GM19395 (cell line): ENCODE results near the gene BCAN.

ENCODE experiments used
- ATAC-seq: cut with Tn5 transposase; IDR thresholded peaks from one replicate; pipeline ENCODE4 v1.9.1; 2021; ENCODE audit warnings: mild to moderate bottlenecking, moderate library complexity; ENCODE audit not compliant: unreplicated experiment

The BCAN gene

DNA sequence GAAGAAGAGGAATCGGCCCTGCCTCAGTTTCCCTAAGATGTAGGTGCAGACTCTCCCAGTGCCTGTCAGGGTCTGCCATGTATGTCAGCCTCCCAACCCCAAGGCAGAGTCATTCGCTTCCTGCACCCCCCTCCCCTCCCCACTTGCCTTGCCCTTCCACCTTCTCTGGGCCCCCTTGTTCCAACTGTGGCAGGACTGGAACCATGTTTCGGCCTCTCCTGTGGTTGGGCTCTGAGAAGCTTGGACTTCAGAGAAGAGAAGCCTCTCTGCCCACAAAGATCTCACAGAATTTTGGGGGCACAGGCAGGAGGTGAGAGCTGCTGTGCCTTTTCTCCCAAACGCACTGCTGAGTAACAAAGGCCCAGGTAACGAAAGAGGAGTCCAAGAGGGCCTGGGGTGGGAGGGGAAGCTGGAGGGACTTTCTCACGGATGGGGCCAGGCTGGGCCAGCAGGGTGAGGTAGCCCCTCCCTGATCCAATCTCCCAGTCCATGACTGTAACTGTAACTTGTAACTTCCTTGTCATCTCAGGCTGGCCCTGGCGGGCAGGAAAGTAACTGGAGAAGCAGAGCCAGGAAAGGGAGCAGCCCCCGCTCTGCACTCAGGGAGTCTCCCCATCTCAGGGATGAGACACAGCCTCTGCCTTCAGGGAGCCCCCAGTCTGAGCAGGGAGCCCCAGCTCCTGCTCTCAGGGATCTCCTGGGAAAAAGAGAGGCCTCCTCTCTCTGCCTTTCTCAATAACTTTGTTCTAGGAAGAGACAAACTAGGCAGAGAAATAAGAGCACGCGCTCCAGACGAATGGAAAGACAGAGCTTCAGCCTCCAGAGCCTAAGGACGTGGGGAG, 52.2 kb downstream of the BCAN start:
- ATAC-seq = no peak

GRCh38 chr1:156694690-156694962, 52.7 kb downstream of the BCAN start:
- no peak for ATAC-seq

DNA sequence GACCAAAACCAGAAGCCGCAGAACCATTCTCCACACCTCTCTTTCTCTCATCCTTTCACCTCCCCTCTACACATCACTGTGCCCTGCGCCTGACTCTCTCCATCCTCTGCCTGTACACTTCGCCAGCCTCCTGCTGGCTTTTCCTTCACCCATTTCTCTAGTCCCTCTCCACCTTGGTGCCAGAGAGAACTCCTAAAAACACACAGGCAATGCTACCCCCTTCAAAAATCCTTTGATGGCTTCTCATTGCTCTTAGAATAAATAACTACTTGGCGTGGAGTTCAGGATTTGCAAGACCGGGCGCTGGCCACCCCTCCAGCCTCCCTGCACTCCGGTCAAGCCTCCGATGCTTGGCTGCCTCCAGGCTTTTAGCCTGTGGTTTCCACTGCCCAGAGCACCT, 54.8 kb downstream of the BCAN start:
- no peak for ATAC-seq

DNA sequence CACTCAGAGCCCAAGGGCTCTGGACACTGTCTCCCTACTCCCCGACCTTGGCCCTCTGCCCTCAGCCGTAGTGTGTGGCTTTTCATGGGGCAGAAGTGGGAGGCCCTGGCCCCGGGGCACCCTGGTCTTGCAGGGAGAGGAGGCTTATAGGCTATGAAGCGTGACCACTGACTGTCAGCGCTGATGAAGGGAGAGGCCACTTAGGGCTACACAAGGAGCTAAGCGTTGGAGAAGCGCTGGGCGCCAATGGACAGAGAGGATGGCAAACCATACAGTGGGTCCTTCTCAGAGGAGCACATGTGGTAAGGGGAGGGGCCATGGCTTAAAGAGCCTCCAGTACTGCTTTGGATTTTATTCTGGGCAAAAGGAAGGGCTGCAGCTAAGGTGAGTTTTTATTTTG, 55.6 kb downstream of the BCAN start:
- ATAC-seq = no peak

DNA sequence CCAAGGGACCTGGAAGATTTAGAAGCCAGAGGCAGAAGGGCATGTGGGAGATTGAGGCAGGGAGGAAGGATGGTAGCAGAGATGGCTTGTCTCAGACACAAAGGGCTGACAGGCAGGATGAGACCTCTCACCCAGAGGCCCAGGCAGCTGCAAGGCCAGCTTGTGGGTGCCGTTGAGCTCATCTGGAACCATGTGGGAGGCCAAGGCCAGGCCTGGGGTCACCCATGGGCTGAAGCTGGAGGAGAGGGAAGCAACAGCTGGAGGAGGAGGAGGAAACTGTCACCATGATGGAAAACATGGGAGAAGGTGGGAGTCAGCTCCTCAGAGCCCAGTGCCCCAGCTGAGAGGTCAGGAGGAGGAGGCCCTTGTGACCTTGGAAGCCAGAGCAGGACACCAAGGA, 57.1 kb downstream of the BCAN start:
- ATAC-seq = no peak

- ATAC-seq = no peak
Measured at GRCh38 chr1:156700736-156701531, 59.0 kb downstream of the BCAN start.

GRCh38 chr1:156703336-156703735, 61.4 kb downstream of the BCAN start:
- no peak for ATAC-seq

- ATAC-seq = no peak
Measured at GRCh38 chr1:156703741-156704140, 61.8 kb downstream of the BCAN start.

GRCh38 chr1:156704166-156704711, 62.3 kb downstream of the BCAN start:
- no peak for ATAC-seq

- ATAC-seq = no peak
Measured at GRCh38 chr1:156704930-156705320, 63.0 kb downstream of the BCAN start.

- no peak for ATAC-seq
Measured at GRCh38 chr1:156705321-156705917, 63.5 kb downstream of the BCAN start, which contains the start of gene CRABP2. CRABP2 (minus strand) TSS chr1:156705583; CDS start chr1:156705446, 137 bp downstream.

DNA sequence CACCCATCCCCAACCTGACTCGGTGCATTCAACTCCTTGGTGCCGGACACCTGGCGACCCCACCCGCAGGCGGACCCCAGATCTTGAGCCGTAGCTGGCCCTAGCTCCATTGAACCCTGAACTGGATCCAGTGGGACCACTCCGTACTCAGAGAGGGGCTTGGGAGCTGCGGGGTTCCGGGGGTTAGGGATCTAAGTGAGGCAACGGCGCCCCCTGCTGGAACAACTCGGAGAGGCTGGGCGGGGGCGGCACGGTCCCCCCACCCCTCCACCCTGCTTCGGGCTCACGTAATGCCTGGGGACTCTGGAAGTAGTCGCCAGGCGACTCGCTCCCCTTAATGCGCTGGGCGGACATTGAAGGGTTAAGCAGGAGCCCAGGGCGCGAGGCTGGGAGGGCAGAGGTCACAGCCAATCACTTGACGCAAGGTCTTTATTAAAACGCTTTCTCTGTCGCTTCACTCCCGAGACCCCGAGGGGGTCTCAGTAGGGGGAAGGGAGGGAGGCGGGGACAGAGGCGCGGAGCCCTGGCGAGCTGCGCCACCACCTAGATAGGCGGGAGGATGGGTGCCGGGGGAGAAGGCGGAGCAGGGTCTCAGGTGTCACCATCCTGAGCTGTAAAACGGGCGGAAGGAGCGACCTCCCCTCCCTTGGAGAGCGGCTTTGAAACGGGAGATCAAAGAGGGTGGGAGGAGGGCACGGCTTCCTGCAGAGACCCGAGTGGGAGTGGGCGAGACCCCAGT, 64.2 kb downstream of the BCAN start:
- no peak for ATAC-seq

- no peak for ATAC-seq
Measured at GRCh38 chr1:156706657-156707416, 64.9 kb downstream of the BCAN start.

GRCh38 chr1:156707417-156708217, 65.7 kb downstream of the BCAN start:
- ATAC-seq = no peak

- no peak for ATAC-seq
Measured at GRCh38 chr1:156708218-156708661, 66.3 kb downstream of the BCAN start.

DNA sequence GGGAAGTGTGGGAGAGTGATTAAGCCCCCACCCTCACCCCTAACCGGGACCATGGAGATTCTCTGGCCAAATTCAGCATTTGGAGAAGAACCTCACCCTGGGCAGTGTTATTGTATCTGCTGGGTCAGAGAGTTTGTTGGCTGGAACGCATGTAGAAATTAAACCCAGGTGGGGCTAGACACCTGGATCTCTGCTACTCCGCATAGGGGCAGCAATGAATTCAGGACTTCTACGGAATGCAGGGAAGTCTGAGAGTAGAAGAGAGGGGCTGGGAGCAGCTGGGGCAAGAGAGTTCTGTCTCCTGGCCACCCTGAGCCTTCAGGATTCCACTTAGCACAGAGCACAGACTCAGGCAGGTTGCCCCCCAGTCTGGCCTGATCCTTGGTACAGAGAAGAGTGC, 67.1 kb downstream of the BCAN start:
- no peak for ATAC-seq
